GM19043 (cell line): ENCODE measurements around the gene LCNL1.

Source experiments
- ATAC-seq: cut with Tn5 transposase; IDR thresholded peaks from one replicate; pipeline ENCODE4 v1.9.1; 2021; ENCODE audit warnings: low read depth; ENCODE audit not compliant: unreplicated experiment

LCNL1 gene

GRCh38 chr9:136973618-136974617, 8.9 kb upstream of the LCNL1 start:
- no peak for ATAC-seq

GRCh38 chr9:136974817-136975535, 7.8 kb upstream of the LCNL1 start:
- ATAC-seq, result no peak

- ATAC-seq, result no peak
These were observed 7.1 kb upstream of the LCNL1 start for GRCh38 chr9:136975644-136976043.

- ATAC-seq, result no peak
These were observed 5.6 kb upstream of the LCNL1 start, which contains the start of gene PTGDS for GRCh38 chr9:136977223-136977622. TSS of gene PTGDS (plus strand) at chr9:136977504. CDS start at chr9:136977579, 75 bp downstream.

GRCh38 chr9:136977649-136978072, 5.1 kb upstream of the LCNL1 start:
- ATAC-seq, result no peak

GRCh38 chr9:136978073-136978864, 4.5 kb upstream of the LCNL1 start:
- ATAC-seq, result no peak

- no peak for ATAC-seq
These were observed 3.8 kb upstream of the LCNL1 start for GRCh38 chr9:136978865-136979544.

- ATAC-seq, result no peak
These were observed 2.8 kb upstream of the LCNL1 start for GRCh38 chr9:136979769-136980587.

GRCh38 chr9:136980669-136981478, 1.9 kb upstream of the LCNL1 start:
- ATAC-seq, result no peak

- ATAC-seq, result no peak
These were observed 1.1 kb upstream of the LCNL1 start for GRCh38 chr9:136981588-136982231.

GRCh38 chr9:136983167-136983566, 374 bp downstream of the LCNL1 start:
- ATAC-seq, result no peak

- no peak for ATAC-seq
These were observed 992 bp downstream of the LCNL1 start for GRCh38 chr9:136983656-136984314.

- no peak for ATAC-seq
These were observed 1.8 kb downstream of the LCNL1 start for GRCh38 chr9:136984464-136985026.

GRCh38 chr9:136985027-136985602, 2.3 kb downstream of the LCNL1 start:
- no peak for ATAC-seq

- ATAC-seq, result no peak
These were observed 3.1 kb downstream of the LCNL1 start for GRCh38 chr9:136985853-136986252.

GRCh38 chr9:136988872-136989271, 6.1 kb downstream of the LCNL1 start:
- ATAC-seq, result no peak
